Right ventricle myocardium superior (tissue), 1 donor: ENCODE measurements around the gene MED9. TPM values are rescaled to one million over a fixed set of nuclear protein-coding genes. Genes with fewer than 3 reads are reported as not detected.
A peak's percentile ranks its signal among the peaks of the same experiment; 100 is the strongest.

Experiments
- ATAC-seq: fragments of 200-7000 bp; cut with Tn5 transposase; one replicate; pipeline ENCODE4 v1.9.1; 2020; ENCODE audit warnings: mild to moderate bottlenecking; ENCODE audit not compliant: poor library complexity
- DNase-seq: peaks from one replicate; pipeline ENCODE4 v3.0.0-alpha.2; 2020
- intact Hi-C: fragments of 100-400 bp; cut with DNase I; formaldehyde crosslinking; loops from one replicate; pipeline ENCODE4 v1.11.2; 2022
- total RNA-seq: library from RNA; stranded (reverse); fragmentation: NEBNext Ultra II Directional; extraction: Animal tissue kit (Norgen Biotek cat#: 25700); gene quantifications from one replicate; pipeline ENCODE4 v1.2.1, GENCODE V29; 2021
- donor health status: DM: no; HTN: yes; CAD: no; lungs with severe emphysema.

MED9 gene
- total RNA-seq, 1 donor from 2014 or later: 37.5 TPM

- ATAC-seq (no peak), DNase-seq (peak; percentile 22)
- intact Hi-C loops: no loop called here
Measured at GRCh38 chr17:17520599-17521232, 43.9 kb downstream of the MED9 start.

GRCh38 chr17:17523001-17523730 lies 46.4 kb downstream of the MED9 start:
- DNase-seq (peak; percentile 31), ATAC-seq (no peak)
- intact Hi-C loops: no loop called here

- DNase-seq (peak; percentile 10), ATAC-seq (no peak)
- intact Hi-C loops: no loop called here
Measured at GRCh38 chr17:17523731-17524490, 47.1 kb downstream of the MED9 start.

- no peak for ATAC-seq
- DNase-seq: peak; percentile 33
- intact Hi-C loops: no loop called here
Measured at GRCh38 chr17:17525311-17525710, 48.5 kb downstream of the MED9 start.

GRCh38 chr17:17525956-17526355 lies 49.2 kb downstream of the MED9 start:
- DNase-seq: peak; percentile 28
- ATAC-seq: peak; percentile 11
- intact Hi-C loops: no loop called here

- ATAC-seq (peak; percentile 80), DNase-seq (peak; percentile 74)
- intact Hi-C loops: no loop called here
Measured at GRCh38 chr17:17526369-17526768, 49.6 kb downstream of the MED9 start.

GRCh38 chr17:17527534-17527933 lies 50.7 kb downstream of the MED9 start:
- DNase-seq (peak; percentile 63), ATAC-seq (peak; percentile 66)
- intact Hi-C loops: no loop called here

GRCh38 chr17:17527956-17528500 lies 51.2 kb downstream of the MED9 start:
- no peak for ATAC-seq
- peak; percentile 33 for DNase-seq
- intact Hi-C loops: no loop called here

GRCh38 chr17:17528696-17529652 lies 52.2 kb downstream of the MED9 start:
- DNase-seq (peak; percentile 53), ATAC-seq (peak; percentile 46)
- intact Hi-C loops: no loop called here

GRCh38 chr17:17531156-17531555 lies 54.4 kb downstream of the MED9 start:
- no peak for DNase-seq
- no peak for ATAC-seq
- intact Hi-C loops: no loop called here

GRCh38 chr17:17532991-17533390 lies 56.2 kb downstream of the MED9 start:
- no peak for ATAC-seq
- intact Hi-C loops: no loop called here
- no peak for DNase-seq

- intact Hi-C loops: no loop called here
- ATAC-seq (no peak), DNase-seq (peak; percentile 6)
Measured at GRCh38 chr17:17533901-17534441, 57.2 kb downstream of the MED9 start.

- peak; percentile 92 for DNase-seq
- intact Hi-C loops: no loop called here
- ATAC-seq: peak; percentile 94
Measured at GRCh38 chr17:17535957-17536356, 59.2 kb downstream of the MED9 start.

- intact Hi-C loops: no loop called here
- no peak for ATAC-seq
- DNase-seq: peak; percentile 23
Measured at GRCh38 chr17:17536702-17537101, 59.9 kb downstream of the MED9 start.

- DNase-seq: peak; percentile 32
- ATAC-seq: no peak
- intact Hi-C loops: no loop called here
Measured at GRCh38 chr17:17537311-17538099, 60.7 kb downstream of the MED9 start.

- intact Hi-C loops: no loop called here
- DNase-seq (no peak), ATAC-seq (no peak)
Measured at GRCh38 chr17:17538417-17539391, 61.9 kb downstream of the MED9 start.
